Vagina (tissue), 2 donors: ENCODE measurements around the gene INPP4B.

Source experiments
- CTCF ChIP-seq, 3 experiments: fragments of 450-650 bp in 2 of 3; fragments of 200-600 bp in 1 of 3; sonication (generic) in 1 of 3; IDR thresholded peaks; one replicate each; pipeline ENCODE4 v1.5.1; 2017 to 2019; ENCODE audit warnings: antibody characterized with exemption in 3 of 3, mild to moderate bottlenecking in 2 of 3, moderate library complexity in 2 of 3
- POLR2A ChIP-seq, 2 donors: fragments of 450-650 bp; IDR thresholded peaks; one replicate each; pipeline ENCODE4 v1.6.1; 2017; ENCODE audit warnings: antibody characterized with exemption in 2 of 2, mild to moderate bottlenecking in 2 of 2, moderate library complexity in 2 of 2

DNA sequence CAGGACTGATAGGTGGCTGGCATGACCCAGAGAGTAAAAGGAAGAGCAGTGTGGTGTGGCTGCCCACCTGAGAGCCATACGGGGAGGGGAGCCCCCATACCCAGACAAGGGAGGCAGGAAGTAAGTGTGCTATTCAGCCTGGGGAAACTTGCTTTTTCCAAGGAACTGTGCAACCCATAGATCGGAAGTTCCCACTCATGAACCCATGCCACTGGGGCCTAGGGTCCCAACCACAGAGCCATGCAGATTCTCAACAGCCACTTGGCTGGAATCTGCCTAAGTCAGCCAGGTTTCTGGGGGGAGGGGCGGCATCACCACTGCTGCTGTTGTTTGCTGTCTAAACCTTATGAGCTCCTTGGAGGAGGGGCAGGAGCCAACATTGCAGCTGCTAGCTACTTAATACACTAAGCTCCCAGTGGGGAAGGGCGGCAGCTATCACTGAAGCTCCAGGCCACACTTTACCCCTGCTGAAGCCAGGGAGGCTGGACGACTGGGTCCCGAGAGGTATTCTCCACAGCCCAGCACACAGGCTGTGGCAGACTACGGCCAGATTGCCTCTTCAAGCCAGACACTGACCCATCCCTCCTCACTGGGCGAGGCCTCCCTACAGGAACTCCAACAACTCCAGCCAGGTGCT lies 410.4 kb downstream of the INPP4B start:
- no peak for TF ChIP-seq CTCF (IDR thresholded peaks at IDR 0.05)
- no peak for TF ChIP-seq POLR2A (IDR thresholded peaks at IDR 0.05)
